PC-9 (cell line): ENCODE measurements around the gene C10orf71. TPM values are rescaled to one million over a fixed set of nuclear protein-coding genes. Genes with fewer than 3 reads are reported as not detected.

ENCODE experiments used
- BruUV-seq: library from RNA; stranded (reverse); fragments of 400-500 nt; replicated peaks from 2 replicates; lab custom pipeline; 2021; lab: Mats Ljungman, UMichigan
- CTCF ChIA-PET: fragments of 300-600 bp; sonication (Branson Sonifier 250); formaldehyde crosslinking; loops from one replicate; lab custom pipeline; 2022; ENCODE audit warnings: antibody characterized with exemption; lab: Charles Lee
- POLR2A ChIA-PET: fragments of 300-600 bp; sonication (Branson Sonifier 250); formaldehyde crosslinking; loops from one replicate; lab custom pipeline; 2022; ENCODE audit warnings: antibody characterized with exemption; ENCODE audit not compliant: unreplicated experiment; lab: Charles Lee
- DNase-seq, 2 experiments: peaks; one replicate each; pipeline versions ENCODE4 v3.0.0 to v3.0.0-alpha.2; 2015 to 2022; ENCODE audit warnings: mixed read lengths in 1 of 2
- H2AFZ ChIP-seq: fragments of 200-600 bp; sonication (generic); 2 replicates; pipeline ENCODE4 v1.8.1; 2017; ENCODE audit warnings: antibody characterized with exemption
- H3F3A ChIP-seq: fragments of 200-600 bp; sonication (generic); 2 replicates; pipeline ENCODE4 v1.8.1; 2017; ENCODE audit warnings: antibody characterized with exemption, mild to moderate bottlenecking, low read depth; ENCODE audit not compliant: insufficient read depth
- H3K27ac ChIP-seq: fragments of 200-600 bp; sonication (generic); 2 replicates; pipeline ENCODE4 v1.6.1; 2016; ENCODE audit warnings: mixed run types
- H3K27me3 ChIP-seq: fragments of 200-600 bp; sonication (generic); 2 replicates; pipeline ENCODE4 v1.6.1; 2016; ENCODE audit warnings: low read depth, mixed run types; ENCODE audit not compliant: insufficient read depth
- H3K36me3 ChIP-seq: fragments of 200-600 bp; sonication (generic); 2 replicates; pipeline ENCODE4 v1.6.1; 2016; ENCODE audit warnings: low read depth, mixed run types
- H3K4me1 ChIP-seq: fragments of 200-600 bp; sonication (generic); replicated peaks from 2 replicates; pipeline ENCODE4 v1.6.1; 2016; ENCODE audit warnings: mixed run types; ENCODE audit not compliant: insufficient read depth
- H3K4me2 ChIP-seq: fragments of 200-600 bp; sonication (generic); 2 replicates; pipeline ENCODE4 v1.6.1; 2017; ENCODE audit warnings: mixed run types
- H3K4me3 ChIP-seq: fragments of 200-600 bp; sonication (generic); 2 replicates; pipeline ENCODE4 v1.6.1; 2016; ENCODE audit warnings: mixed run types
- H3K79me2 ChIP-seq: fragments of 200-600 bp; sonication (generic); 2 replicates; pipeline ENCODE4 v1.6.1; 2017; ENCODE audit warnings: low read depth, mixed run types
- H3K9me2 ChIP-seq: fragments of 200-600 bp; sonication (generic); 2 replicates; pipeline ENCODE4 v1.8.1; 2017; ENCODE audit warnings: mild to moderate bottlenecking; ENCODE audit not compliant: insufficient read depth
- H3K9me3 ChIP-seq: fragments of 200-600 bp; sonication (generic); 2 replicates; pipeline ENCODE4 v1.8.1; 2016; ENCODE audit warnings: low read depth; ENCODE audit not compliant: insufficient read depth
- H4K20me1 ChIP-seq: fragments of 200-600 bp; sonication (generic); 2 replicates; pipeline ENCODE4 v1.8.1; 2017; ENCODE audit not compliant: insufficient read depth
- EZH2 ChIP-seq: fragments of 200-600 bp; sonication (generic); IDR thresholded peaks from 2 replicates; pipeline ENCODE4 v1.8.0; 2017; ENCODE audit warnings: antibody characterized with exemption, low read depth
- intact Hi-C: fragments of 100-400 bp; cut with micrococcal nuclease; formaldehyde crosslinking; loops from one replicate; pipeline ENCODE4 v1.10.0; 2022; ENCODE audit not compliant: unreplicated experiment
- total RNA-seq: library from RNA; stranded (reverse); gene quantifications from 2 replicates; pipeline ENCODE4 v1.2.3, GENCODE V29; 2021
- TF ChIP-seq, protein P1 (sequence below): fragments of 200-600 bp; sonication (generic); conservative IDR thresholded peaks from 2 replicates; pipeline ENCODE4 v1.6.1; 2017; ENCODE audit warnings: mixed run types, antibody characterized with exemption, mild to moderate bottlenecking, moderate library complexity

Gene C10orf71
- total RNA-seq, 1 experiment from 2014 or later, result not detected

- Histone ChIP-seq H3K4me1 (no peaks in the 10 kb centered on the region), H3K27ac (no peak overlapping the region), H3F3A (no peaks in the 10 kb centered on the region), H3K4me3 (no peak overlapping the region), H3K4me2 (no peak overlapping the region), H4K20me1 (no peaks in the 10 kb centered on the region), H2AFZ (no peak overlapping the region), H3K36me3 (no peaks in the 10 kb centered on the region), H3K79me2 (no peaks in the 10 kb centered on the region), H3K27me3 (peaks cover 40% of the 10 kb centered on the region), H3K9me3 (no peaks in the 10 kb centered on the region), H3K9me2 (no peaks in the 10 kb centered on the region)
- no TSS peak for BruUV-seq
- no peak for DNase-seq
- TF ChIP-seq EZH2, result no peak
- TF ChIP-seq, protein P1, sequence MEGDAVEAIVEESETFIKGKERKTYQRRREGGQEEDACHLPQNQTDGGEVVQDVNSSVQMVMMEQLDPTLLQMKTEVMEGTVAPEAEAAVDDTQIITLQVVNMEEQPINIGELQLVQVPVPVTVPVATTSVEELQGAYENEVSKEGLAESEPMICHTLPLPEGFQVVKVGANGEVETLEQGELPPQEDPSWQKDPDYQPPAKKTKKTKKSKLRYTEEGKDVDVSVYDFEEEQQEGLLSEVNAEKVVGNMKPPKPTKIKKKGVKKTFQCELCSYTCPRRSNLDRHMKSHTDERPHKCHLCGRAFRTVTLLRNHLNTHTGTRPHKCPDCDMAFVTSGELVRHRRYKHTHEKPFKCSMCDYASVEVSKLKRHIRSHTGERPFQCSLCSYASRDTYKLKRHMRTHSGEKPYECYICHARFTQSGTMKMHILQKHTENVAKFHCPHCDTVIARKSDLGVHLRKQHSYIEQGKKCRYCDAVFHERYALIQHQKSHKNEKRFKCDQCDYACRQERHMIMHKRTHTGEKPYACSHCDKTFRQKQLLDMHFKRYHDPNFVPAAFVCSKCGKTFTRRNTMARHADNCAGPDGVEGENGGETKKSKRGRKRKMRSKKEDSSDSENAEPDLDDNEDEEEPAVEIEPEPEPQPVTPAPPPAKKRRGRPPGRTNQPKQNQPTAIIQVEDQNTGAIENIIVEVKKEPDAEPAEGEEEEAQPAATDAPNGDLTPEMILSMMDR, result no peak
- ChIA-PET POLR2A (no interaction called here), CTCF (no interaction called here)
- intact Hi-C loops, result no loop called here
These were observed 926 bp upstream of the C10orf71 start for GRCh38 chr10:49297818-49298670.

- no peaks in the 10 kb centered on the region for H3K79me2 ChIP-seq
- peaks cover 46% of the 10 kb centered on the region for H3K27me3 ChIP-seq
- BruUV-seq, result no TSS peak
- no peaks in the 10 kb centered on the region for H3K4me1 ChIP-seq
- H3K36me3 ChIP-seq, result no peaks in the 10 kb centered on the region
- intact Hi-C loops, result no loop called here
- H3K4me2 ChIP-seq, result no peak overlapping the region
- H3K9me2 ChIP-seq, result no peaks in the 10 kb centered on the region
- no peaks in the 10 kb centered on the region for H3K9me3 ChIP-seq
- H3K4me3 ChIP-seq, result no peak overlapping the region
- DNase-seq, result no peak
- H3F3A ChIP-seq, result no peaks in the 10 kb centered on the region
- CTCF ChIA-PET, result no interaction called here
- TF ChIP-seq, protein P1, result no peak
- no peak for TF ChIP-seq EZH2
- no peak overlapping the region for H2AFZ ChIP-seq
- H3K27ac ChIP-seq, result no peak overlapping the region
- POLR2A ChIA-PET, result no interaction called here
- H4K20me1 ChIP-seq, result no peaks in the 10 kb centered on the region
These were observed 343 bp upstream of the C10orf71 start for GRCh38 chr10:49298671-49298982.

- no peaks in the 10 kb centered on the region for H3K79me2 ChIP-seq
- H3K4me1 ChIP-seq, result no peaks in the 10 kb centered on the region
- no peaks in the 10 kb centered on the region for H3F3A ChIP-seq
- H4K20me1 ChIP-seq, result no peaks in the 10 kb centered on the region
- CTCF ChIA-PET, result no interaction called here
- H3K9me3 ChIP-seq, result no peaks in the 10 kb centered on the region
- intact Hi-C loops, result no loop called here
- H3K4me2 ChIP-seq, result no peak overlapping the region
- no peak overlapping the region for H3K4me3 ChIP-seq
- no peak overlapping the region for H3K27ac ChIP-seq
- no peak overlapping the region for H2AFZ ChIP-seq
- BruUV-seq, result no TSS peak
- no peaks in the 10 kb centered on the region for H3K36me3 ChIP-seq
- POLR2A ChIA-PET, result no interaction called here
- H3K9me2 ChIP-seq, result no peaks in the 10 kb centered on the region
- no peak for DNase-seq
- TF ChIP-seq, protein P1, result no peak
- TF ChIP-seq EZH2, result no peak
- H3K27me3 ChIP-seq, result peaks cover 58% of the 10 kb centered on the region
These were observed 808 bp downstream of the C10orf71 start for GRCh38 chr10:49299816-49300139.
